ENCODE data around the gene ZNF827.

DNA sequence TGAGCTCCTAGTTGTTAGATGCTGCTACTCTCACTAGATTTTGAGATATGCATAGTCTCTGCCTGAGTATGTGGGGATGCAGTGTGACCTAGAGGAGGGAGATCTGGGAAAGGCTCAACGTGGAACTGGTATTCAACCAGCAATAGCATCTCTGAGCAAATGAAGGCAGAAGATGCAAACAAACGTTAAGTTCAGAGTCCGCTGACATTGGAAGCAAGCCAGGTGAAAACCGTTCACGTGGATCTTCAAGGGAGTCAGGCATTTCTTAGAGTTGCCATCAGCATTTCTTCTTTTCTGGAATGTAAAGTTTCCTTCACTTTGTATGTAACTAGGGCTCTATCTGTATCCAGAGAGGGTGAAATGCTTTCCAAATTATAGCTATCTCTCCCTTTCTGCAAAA, 198.8 kb downstream of the ZNF827 start:
- TF ChIP-seq, protein P1, sequence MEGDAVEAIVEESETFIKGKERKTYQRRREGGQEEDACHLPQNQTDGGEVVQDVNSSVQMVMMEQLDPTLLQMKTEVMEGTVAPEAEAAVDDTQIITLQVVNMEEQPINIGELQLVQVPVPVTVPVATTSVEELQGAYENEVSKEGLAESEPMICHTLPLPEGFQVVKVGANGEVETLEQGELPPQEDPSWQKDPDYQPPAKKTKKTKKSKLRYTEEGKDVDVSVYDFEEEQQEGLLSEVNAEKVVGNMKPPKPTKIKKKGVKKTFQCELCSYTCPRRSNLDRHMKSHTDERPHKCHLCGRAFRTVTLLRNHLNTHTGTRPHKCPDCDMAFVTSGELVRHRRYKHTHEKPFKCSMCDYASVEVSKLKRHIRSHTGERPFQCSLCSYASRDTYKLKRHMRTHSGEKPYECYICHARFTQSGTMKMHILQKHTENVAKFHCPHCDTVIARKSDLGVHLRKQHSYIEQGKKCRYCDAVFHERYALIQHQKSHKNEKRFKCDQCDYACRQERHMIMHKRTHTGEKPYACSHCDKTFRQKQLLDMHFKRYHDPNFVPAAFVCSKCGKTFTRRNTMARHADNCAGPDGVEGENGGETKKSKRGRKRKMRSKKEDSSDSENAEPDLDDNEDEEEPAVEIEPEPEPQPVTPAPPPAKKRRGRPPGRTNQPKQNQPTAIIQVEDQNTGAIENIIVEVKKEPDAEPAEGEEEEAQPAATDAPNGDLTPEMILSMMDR (IDR thresholded peaks at IDR 0.05; ENCODE audit: low read depth, low read length, poor library complexity, severe bottlenecking), result no peak
- no peak for TF ChIP-seq EZH2phosphoT487 (IDR thresholded peaks at IDR 0.05; ENCODE audit: borderline replicate concordance, low read length)
